WERI-Rb-1 (cell line): ENCODE results near the gene PUSL1.

Experiments
- DNase-seq: peaks from one replicate; pipeline ENCODE4 v3.0.0-alpha.2; 2020
- H3K27ac ChIP-seq: fragments of 250-450 bp; sonication (Bioruptor Pico); 2 replicates; pipeline ENCODE4 v1.5.1; 2020; ENCODE audit warnings: mild to moderate bottlenecking, moderate library complexity
- H3K27me3 ChIP-seq: fragments of 250-450 bp; sonication (Bioruptor Pico); 2 replicates; pipeline ENCODE4 v1.5.1; 2021; ENCODE audit warnings: mild to moderate bottlenecking, low read depth, moderate library complexity; ENCODE audit not compliant: insufficient read depth, severe bottlenecking
- H3K36me3 ChIP-seq: fragments of 250-450 bp; sonication (Bioruptor Pico); 2 replicates; pipeline ENCODE4 v1.5.1; 2020; ENCODE audit warnings: mild to moderate bottlenecking, moderate library complexity
- H3K4me3 ChIP-seq: 2 replicates; pipeline ENCODE4 v1.5.1; 2011; ENCODE audit warnings: low read depth, mild to moderate bottlenecking, control low read depth, low read length
- H3K9me3 ChIP-seq: fragments of 250-450 bp; sonication (Bioruptor Pico); 2 replicates; pipeline ENCODE4 v1.5.1; 2021; ENCODE audit warnings: mild to moderate bottlenecking, moderate library complexity; ENCODE audit not compliant: severe bottlenecking
- TF ChIP-seq, protein P1 (sequence below): IDR thresholded peaks from 2 replicates; pipeline ENCODE4 v1.5.1; 2011; ENCODE audit warnings: low read depth, mild to moderate bottlenecking, control low read depth, inconsistent platforms, low read length

The PUSL1 gene

DNA sequence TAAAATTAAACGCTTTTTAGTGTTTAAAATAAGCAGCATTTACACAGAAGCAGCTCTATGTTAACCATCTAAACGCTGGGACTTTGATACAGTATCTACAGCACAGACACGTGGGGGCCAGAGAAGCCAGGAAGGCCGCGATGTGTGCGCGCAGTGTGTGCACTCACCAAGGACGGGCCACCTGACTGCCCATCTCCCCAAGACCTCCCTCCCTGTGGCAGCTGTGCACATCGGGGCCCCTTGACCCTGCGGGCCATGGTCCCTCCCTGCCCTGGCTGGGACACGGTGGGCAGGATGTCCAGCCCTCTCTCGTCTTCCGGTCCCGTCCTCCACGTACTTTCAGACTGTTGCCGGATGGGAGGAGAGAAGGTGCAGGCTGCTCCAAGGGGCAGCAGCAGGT is 26.9 kb downstream of the PUSL1 start:
- DNase-seq = no peak
- H3K27me3 ChIP-seq = no peaks in the 10 kb centered on the region
- TF ChIP-seq, protein P1, sequence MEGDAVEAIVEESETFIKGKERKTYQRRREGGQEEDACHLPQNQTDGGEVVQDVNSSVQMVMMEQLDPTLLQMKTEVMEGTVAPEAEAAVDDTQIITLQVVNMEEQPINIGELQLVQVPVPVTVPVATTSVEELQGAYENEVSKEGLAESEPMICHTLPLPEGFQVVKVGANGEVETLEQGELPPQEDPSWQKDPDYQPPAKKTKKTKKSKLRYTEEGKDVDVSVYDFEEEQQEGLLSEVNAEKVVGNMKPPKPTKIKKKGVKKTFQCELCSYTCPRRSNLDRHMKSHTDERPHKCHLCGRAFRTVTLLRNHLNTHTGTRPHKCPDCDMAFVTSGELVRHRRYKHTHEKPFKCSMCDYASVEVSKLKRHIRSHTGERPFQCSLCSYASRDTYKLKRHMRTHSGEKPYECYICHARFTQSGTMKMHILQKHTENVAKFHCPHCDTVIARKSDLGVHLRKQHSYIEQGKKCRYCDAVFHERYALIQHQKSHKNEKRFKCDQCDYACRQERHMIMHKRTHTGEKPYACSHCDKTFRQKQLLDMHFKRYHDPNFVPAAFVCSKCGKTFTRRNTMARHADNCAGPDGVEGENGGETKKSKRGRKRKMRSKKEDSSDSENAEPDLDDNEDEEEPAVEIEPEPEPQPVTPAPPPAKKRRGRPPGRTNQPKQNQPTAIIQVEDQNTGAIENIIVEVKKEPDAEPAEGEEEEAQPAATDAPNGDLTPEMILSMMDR = no peak
- no peak overlapping the region for H3K27ac ChIP-seq
- peaks cover 37% of the 10 kb centered on the region for H3K36me3 ChIP-seq
- no peak overlapping the region for H3K4me3 ChIP-seq
- H3K9me3 ChIP-seq = no peaks in the 10 kb centered on the region

DNA sequence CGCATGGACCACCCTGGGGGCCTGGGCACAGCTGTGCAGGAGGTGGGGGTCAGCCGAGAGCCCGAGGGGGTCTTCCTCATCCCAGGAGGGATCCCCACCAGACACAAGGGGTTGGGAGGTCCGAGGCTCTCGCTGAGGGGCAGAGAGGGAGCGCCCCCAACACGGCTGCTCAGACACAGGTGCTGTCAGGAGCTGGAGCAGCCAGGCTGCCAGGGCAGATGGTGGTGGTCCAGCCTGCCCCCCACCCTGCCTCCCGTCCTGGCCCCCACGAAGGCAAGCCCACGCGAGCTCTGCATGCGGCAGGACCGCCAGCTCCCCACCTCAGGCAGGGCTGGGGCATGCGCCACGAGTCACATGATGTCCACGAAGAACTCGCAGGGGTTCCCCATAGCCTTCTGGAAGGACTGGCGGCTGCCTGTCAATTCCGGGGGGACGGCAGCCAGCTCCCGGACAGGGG is 27.4 kb downstream of the PUSL1 start:
- Histone ChIP-seq H3K27me3 (no peaks in the 10 kb centered on the region), H3K4me3 (no peak overlapping the region), H3K9me3 (no peaks in the 10 kb centered on the region), H3K36me3 (peaks cover 40% of the 10 kb centered on the region), H3K27ac (no peak overlapping the region)
- DNase-seq = no peak
- TF ChIP-seq, protein P1 = no peak

DNA sequence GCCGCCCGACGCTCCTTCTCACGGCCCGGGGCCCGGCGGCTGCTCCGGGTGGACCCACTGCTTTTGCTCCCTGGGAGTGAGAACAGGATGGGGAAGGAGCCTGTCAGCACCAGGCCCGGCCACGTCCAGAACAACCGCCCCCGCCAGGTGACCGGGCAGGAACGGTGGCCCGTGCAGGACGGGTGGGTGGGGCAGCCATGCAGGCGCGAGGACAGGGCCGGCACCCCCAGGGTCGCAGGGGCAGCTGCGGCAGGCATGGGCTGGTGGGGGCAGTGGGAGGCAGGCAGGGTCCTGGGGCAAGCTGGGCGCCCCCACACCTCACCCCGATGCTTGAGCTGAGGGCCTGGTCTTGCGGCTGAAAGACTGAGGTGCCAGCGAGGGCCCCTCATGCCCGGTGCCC is 28.0 kb downstream of the PUSL1 start:
- no peak overlapping the region for H3K4me3 ChIP-seq
- peaks cover 46% of the 10 kb centered on the region for H3K36me3 ChIP-seq
- H3K9me3 ChIP-seq = no peaks in the 10 kb centered on the region
- no peak overlapping the region for H3K27ac ChIP-seq
- TF ChIP-seq, protein P1 = no peak
- no peak for DNase-seq
- H3K27me3 ChIP-seq = no peaks in the 10 kb centered on the region

DNA sequence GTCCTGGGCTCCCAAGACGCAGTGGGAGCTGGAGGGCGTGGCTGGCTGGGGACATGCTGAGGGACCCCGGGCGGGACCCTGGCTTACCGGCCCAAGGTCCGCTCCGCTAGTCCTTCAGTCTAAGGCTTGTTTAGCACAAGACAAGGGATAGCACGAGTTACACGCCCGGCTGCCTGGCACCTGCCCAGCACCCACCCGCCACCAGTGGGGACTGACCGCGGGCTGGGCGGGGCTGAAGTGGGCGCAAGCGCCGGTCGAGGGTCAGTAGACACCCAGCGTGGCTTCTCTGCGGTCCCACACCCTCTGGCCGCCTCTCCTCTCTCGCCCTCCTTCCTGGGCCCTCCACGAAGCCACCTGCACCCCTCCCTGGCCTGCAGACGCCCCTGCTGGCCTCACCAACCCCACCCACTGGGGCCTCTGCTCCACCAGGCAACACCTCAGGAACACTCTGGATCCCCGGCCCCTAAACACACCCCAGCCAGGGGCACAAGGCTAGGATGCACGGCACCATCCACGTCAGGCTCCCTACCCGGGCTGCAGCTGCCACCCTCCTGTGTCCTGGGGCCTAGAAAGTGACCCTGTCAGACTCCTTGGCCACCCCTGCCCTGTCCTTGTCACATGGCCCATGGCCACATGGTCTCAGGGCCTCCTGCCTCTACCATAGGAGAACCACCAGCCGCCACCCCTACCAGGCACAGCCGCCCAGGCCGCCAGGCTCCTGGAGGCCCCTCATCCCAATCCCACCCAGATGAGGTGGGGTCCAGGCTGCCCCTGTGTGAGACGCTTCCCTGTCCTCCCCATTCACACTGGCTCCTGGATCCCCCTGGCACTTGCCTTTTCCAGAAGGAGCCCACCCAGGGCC is 28.8 kb downstream of the PUSL1 start:
- Histone ChIP-seq H3K4me3 (no peak overlapping the region), H3K27me3 (no peaks in the 10 kb centered on the region), H3K27ac (no peak overlapping the region), H3K9me3 (no peaks in the 10 kb centered on the region), H3K36me3 (peaks cover 52% of the 10 kb centered on the region)
- TF ChIP-seq, protein P1 = no peak
- DNase-seq = no peak

DNA sequence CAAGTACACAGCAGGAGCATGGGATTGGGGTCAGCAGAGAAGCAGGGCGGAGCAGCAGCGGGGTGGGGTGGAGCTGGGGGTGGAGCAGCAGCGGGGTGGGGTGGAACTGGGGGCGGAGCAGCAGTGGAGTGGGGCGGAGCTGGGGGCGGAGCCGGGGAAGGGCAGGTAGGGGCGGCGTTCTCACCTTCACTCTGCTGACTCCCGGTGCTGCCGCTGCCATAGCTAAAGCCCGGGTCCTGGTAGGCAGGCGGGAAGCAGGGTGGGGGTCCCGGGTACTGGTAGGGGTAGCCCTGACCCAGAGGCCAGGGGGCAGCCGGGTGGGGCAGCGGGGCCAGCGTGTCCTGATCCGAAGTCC is 29.4 kb downstream of the PUSL1 start:
- H3K4me3 ChIP-seq = no peak overlapping the region
- no peak overlapping the region for H3K27ac ChIP-seq
- no peaks in the 10 kb centered on the region for H3K27me3 ChIP-seq
- DNase-seq = peak; percentile 59
- TF ChIP-seq, protein P1 = no peak
- H3K36me3 ChIP-seq = peaks cover 55% of the 10 kb centered on the region
- H3K9me3 ChIP-seq = no peaks in the 10 kb centered on the region

DNA sequence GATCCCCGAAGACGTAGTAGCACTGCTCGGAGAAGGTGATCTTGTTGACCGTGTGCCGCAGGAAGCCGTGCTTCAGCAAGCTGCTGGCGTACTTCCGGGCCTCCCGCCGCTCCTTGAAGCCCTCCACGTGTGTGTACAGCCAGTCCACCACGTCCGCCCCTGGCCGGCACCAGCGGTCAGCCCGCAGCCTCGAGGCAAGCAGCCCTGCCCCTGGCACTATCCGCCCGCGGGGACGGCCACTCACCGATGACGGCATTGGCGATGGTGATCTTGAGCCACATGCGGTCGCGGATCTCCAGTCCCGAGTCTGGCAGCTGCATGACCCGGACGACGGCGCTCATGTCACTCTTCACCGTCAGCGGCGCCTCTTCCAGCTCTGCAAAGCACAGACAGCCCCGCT is 29.9 kb downstream of the PUSL1 start:
- DNase-seq = no peak

More for the DNA sequence above, 29.9 kb downstream of the PUSL1 start:
- Histone ChIP-seq H3K36me3 (peaks cover 55% of the 10 kb centered on the region), H3K27me3 (no peaks in the 10 kb centered on the region), H3K9me3 (no peaks in the 10 kb centered on the region), H3K4me3 (no peak overlapping the region), H3K27ac (no peak overlapping the region)
- TF ChIP-seq, protein P1 = no peak
